Measurements from ENCODE around the gene ZFP36L1.

ZFP36L1 gene

GRCh38 chr14:68822132-68822651 lies 29.3 kb upstream of the ZFP36L1 start:
- no peak for DNase-seq (ENCODE audit: low spot score)
- TF ChIP-seq CTCF (conservative IDR thresholded peaks at IDR 0.05; ENCODE audit: low read depth) = no peak
- ChIA-PET CTCF (no interaction called here), POLR2A (ENCODE audit: low non-redundant PET) (no interaction called here)
- peak overlapping the region; percentile 38; the same call in 1 of the 2 replicates for H3K27ac ChIP-seq

- H3K27ac ChIP-seq = peak overlapping the region; percentile 24; the same call in 1 of the 2 replicates
- ChIA-PET CTCF (no interaction called here), POLR2A (ENCODE audit: low non-redundant PET) (no interaction called here)
- no peak for TF ChIP-seq CTCF (conservative IDR thresholded peaks at IDR 0.05; ENCODE audit: low read depth)
- DNase-seq (ENCODE audit: low spot score) = no peak
These were observed 28.3 kb upstream of the ZFP36L1 start for GRCh38 chr14:68820999-68821683.

- peak overlapping the region; percentile 76; the same call in 1 of the 2 replicates for H3K27ac ChIP-seq
- POLR2A ChIA-PET (ENCODE audit: low non-redundant PET) = no interaction called here
- no peak for DNase-seq (ENCODE audit: low spot score)
- TF ChIP-seq CTCF (conservative IDR thresholded peaks at IDR 0.05; ENCODE audit: low read depth) = no peak
- CTCF ChIA-PET = no interaction called here
These were observed 27.7 kb upstream of the ZFP36L1 start for GRCh38 chr14:68820536-68820935.

- ChIA-PET POLR2A (ENCODE audit: low non-redundant PET) (no interaction called here), CTCF (no interaction called here)
- peak overlapping the region; percentile 76 for H3K27ac ChIP-seq
- TF ChIP-seq CTCF (conservative IDR thresholded peaks at IDR 0.05; ENCODE audit: low read depth) = no peak
- DNase-seq (ENCODE audit: low spot score) = no peak
These were observed 27.3 kb upstream of the ZFP36L1 start for GRCh38 chr14:68820119-68820518.

- ChIA-PET CTCF (interaction anchor here (0.5 kb wide), 1 partner anchor 24 kb away, joined by 3 read pairs; no protein-coding TSS in a partner anchor), POLR2A (ENCODE audit: low non-redundant PET) (interaction anchor here (1.0 kb wide), 1 partner anchor 40 kb away, joined by 3 read pairs; no protein-coding TSS in a partner anchor)
- no peak for TF ChIP-seq CTCF (conservative IDR thresholded peaks at IDR 0.05; ENCODE audit: low read depth)
- peak; percentile 86 for DNase-seq (ENCODE audit: low spot score)
- H3K27ac ChIP-seq = peak overlapping the region; percentile 76
These were observed 26.4 kb upstream of the ZFP36L1 start for GRCh38 chr14:68819260-68819691.

GRCh38 chr14:68817506-68818212 lies 24.8 kb upstream of the ZFP36L1 start:
- POLR2A ChIA-PET (ENCODE audit: low non-redundant PET) = interaction anchor here (0.7 kb wide), 1 partner anchor 28 kb away, joined by 3 read pairs; no protein-coding TSS in a partner anchor
- no peak for DNase-seq (ENCODE audit: low spot score)
- TF ChIP-seq CTCF (conservative IDR thresholded peaks at IDR 0.05; ENCODE audit: low read depth) = no peak
- CTCF ChIA-PET = interaction anchor here (0.6 to 2.3 kb wide), 12 partner anchors 12 to 923 kb away, joined by 3 to 22 read pairs (median 4); no protein-coding TSS in a partner anchor
- H3K27ac ChIP-seq = peak overlapping the region; percentile 94
